Measurements from ENCODE around the gene RTRAF. TPM values are rescaled to one million over a fixed set of nuclear protein-coding genes. Genes with fewer than 3 reads are reported as not detected.
A peak's percentile ranks its signal among the peaks of the same experiment; 100 is the strongest.

Gene RTRAF
- total RNA-seq, 1 donor: 53.2 TPM

GRCh38 chr14:51999084-51999483 lies 9.7 kb downstream of the RTRAF start:
- H3K79me2 ChIP-seq (ENCODE audit: insufficient read depth, low read length): peaks cover 19% of the 10 kb centered on the region
- H4K20me1 ChIP-seq (ENCODE audit: insufficient read depth, low read length): no peaks in the 10 kb centered on the region
- peaks cover 21% of the 10 kb centered on the region for H3K4me1 ChIP-seq (ENCODE audit: insufficient read depth, low read length)
- no peak overlapping the region for H2AFZ ChIP-seq (ENCODE audit: low read length)
- TF ChIP-seq CTCF (IDR thresholded peaks at IDR 0.05; ENCODE audit: extremely low read depth, low read depth, low read length): no peak
- no peaks in the 10 kb centered on the region for H3K27me3 ChIP-seq (ENCODE audit: insufficient read depth, low read length)
- H3K4me2 ChIP-seq (ENCODE audit: insufficient read depth, low read length): peak overlapping the region; percentile 1
- no peak overlapping the region for H3K4me3 ChIP-seq (ENCODE audit: insufficient read depth, low read length)
- peak overlapping the region; percentile 64 for H3K27ac ChIP-seq (ENCODE audit: low read depth, low read length)
- no peaks in the 10 kb centered on the region for H3K9me3 ChIP-seq (ENCODE audit: low read depth, low read length)
- peaks cover 45% of the 10 kb centered on the region for H3K36me3 ChIP-seq (ENCODE audit: insufficient read depth, low read length)
- no peak for DNase-seq (ENCODE audit: insufficient read length, low spot score, missing footprints)

- no peaks in the 10 kb centered on the region for H4K20me1 ChIP-seq (ENCODE audit: insufficient read depth, low read length)
- H3K4me3 ChIP-seq (ENCODE audit: insufficient read depth, low read length): no peak overlapping the region
- H2AFZ ChIP-seq (ENCODE audit: low read length): no peak overlapping the region
- peaks cover 44% of the 10 kb centered on the region for H3K36me3 ChIP-seq (ENCODE audit: insufficient read depth, low read length)
- peak overlapping the region; percentile 1 for H3K4me2 ChIP-seq (ENCODE audit: insufficient read depth, low read length)
- H3K4me1 ChIP-seq (ENCODE audit: insufficient read depth, low read length): peaks cover 21% of the 10 kb centered on the region
- peak overlapping the region; percentile 64 for H3K27ac ChIP-seq (ENCODE audit: low read depth, low read length)
- no peaks in the 10 kb centered on the region for H3K27me3 ChIP-seq (ENCODE audit: insufficient read depth, low read length)
- no peaks in the 10 kb centered on the region for H3K9me3 ChIP-seq (ENCODE audit: low read depth, low read length)
- no peak for TF ChIP-seq CTCF (IDR thresholded peaks at IDR 0.05; ENCODE audit: extremely low read depth, low read depth, low read length)
- no peak for DNase-seq (ENCODE audit: insufficient read length, low spot score, missing footprints)
- peaks cover 19% of the 10 kb centered on the region for H3K79me2 ChIP-seq (ENCODE audit: insufficient read depth, low read length)
These were observed 10.8 kb downstream of the RTRAF start for GRCh38 chr14:52000019-52000582.

GRCh38 chr14:52000696-52001095 lies 11.3 kb downstream of the RTRAF start:
- H3K36me3 ChIP-seq (ENCODE audit: insufficient read depth, low read length): peaks cover 46% of the 10 kb centered on the region
- peaks cover 19% of the 10 kb centered on the region for H3K79me2 ChIP-seq (ENCODE audit: insufficient read depth, low read length)
- no peak for DNase-seq (ENCODE audit: insufficient read length, low spot score, missing footprints)
- no peak for TF ChIP-seq CTCF (IDR thresholded peaks at IDR 0.05; ENCODE audit: extremely low read depth, low read depth, low read length)
- H3K9me3 ChIP-seq (ENCODE audit: low read depth, low read length): no peaks in the 10 kb centered on the region
- no peaks in the 10 kb centered on the region for H3K27me3 ChIP-seq (ENCODE audit: insufficient read depth, low read length)
- H3K4me1 ChIP-seq (ENCODE audit: insufficient read depth, low read length): peaks cover 21% of the 10 kb centered on the region
- H3K4me3 ChIP-seq (ENCODE audit: insufficient read depth, low read length): no peak overlapping the region
- H3K4me2 ChIP-seq (ENCODE audit: insufficient read depth, low read length): no peak overlapping the region
- no peak overlapping the region for H2AFZ ChIP-seq (ENCODE audit: low read length)
- no peaks in the 10 kb centered on the region for H4K20me1 ChIP-seq (ENCODE audit: insufficient read depth, low read length)
- H3K27ac ChIP-seq (ENCODE audit: low read depth, low read length): peak overlapping the region; percentile 64

- Histone ChIP-seq H3K4me2 (ENCODE audit: insufficient read depth, low read length) (no peak overlapping the region), H2AFZ (ENCODE audit: low read length) (no peak overlapping the region), H3K4me3 (ENCODE audit: insufficient read depth, low read length) (no peak overlapping the region), H3K9me3 (ENCODE audit: low read depth, low read length) (no peaks in the 10 kb centered on the region), H3K27ac (ENCODE audit: low read depth, low read length) (peak overlapping the region; percentile 24), H3K36me3 (ENCODE audit: insufficient read depth, low read length) (peaks cover 64% of the 10 kb centered on the region), H3K4me1 (ENCODE audit: insufficient read depth, low read length) (peaks cover 21% of the 10 kb centered on the region), H3K79me2 (ENCODE audit: insufficient read depth, low read length) (peaks cover 9% of the 10 kb centered on the region), H3K27me3 (ENCODE audit: insufficient read depth, low read length) (no peaks in the 10 kb centered on the region), H4K20me1 (ENCODE audit: insufficient read depth, low read length) (no peaks in the 10 kb centered on the region)
- DNase-seq (ENCODE audit: insufficient read length, low spot score, missing footprints): no peak
- TF ChIP-seq CTCF (IDR thresholded peaks at IDR 0.05; ENCODE audit: extremely low read depth, low read depth, low read length): no peak
These were observed 13.2 kb downstream of the RTRAF start for GRCh38 chr14:52002542-52002941.

Measured in osteoblast (primary cell).